HG03064 (cell line): ENCODE data around the gene ZNF835.

Experiments
- ATAC-seq: cut with Tn5 transposase; IDR thresholded peaks from one replicate; pipeline ENCODE4 v1.9.1; 2021; ENCODE audit warnings: low read depth; ENCODE audit not compliant: unreplicated experiment

Gene ZNF835

DNA sequence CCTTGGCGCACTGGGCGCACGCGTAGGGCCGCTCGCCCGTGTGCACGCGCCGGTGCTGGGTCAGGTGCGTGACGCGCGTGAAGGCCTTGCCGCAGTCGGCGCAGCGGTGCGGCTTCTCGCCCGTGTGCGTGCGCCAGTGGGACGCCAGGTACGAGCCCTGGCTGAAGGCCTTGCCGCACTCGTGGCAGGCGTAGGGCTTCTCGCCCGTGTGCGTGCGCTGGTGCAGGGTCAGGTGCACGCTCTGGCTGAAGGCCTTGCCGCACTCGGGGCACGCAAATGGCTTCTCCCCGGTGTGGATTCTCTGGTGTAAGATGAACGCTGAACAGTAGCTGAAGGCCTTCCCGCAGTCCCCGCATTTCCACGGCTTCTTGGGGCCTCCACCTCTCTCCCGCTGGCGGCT is 7.0 kb downstream of the ZNF835 start:
- no peak for ATAC-seq

DNA sequence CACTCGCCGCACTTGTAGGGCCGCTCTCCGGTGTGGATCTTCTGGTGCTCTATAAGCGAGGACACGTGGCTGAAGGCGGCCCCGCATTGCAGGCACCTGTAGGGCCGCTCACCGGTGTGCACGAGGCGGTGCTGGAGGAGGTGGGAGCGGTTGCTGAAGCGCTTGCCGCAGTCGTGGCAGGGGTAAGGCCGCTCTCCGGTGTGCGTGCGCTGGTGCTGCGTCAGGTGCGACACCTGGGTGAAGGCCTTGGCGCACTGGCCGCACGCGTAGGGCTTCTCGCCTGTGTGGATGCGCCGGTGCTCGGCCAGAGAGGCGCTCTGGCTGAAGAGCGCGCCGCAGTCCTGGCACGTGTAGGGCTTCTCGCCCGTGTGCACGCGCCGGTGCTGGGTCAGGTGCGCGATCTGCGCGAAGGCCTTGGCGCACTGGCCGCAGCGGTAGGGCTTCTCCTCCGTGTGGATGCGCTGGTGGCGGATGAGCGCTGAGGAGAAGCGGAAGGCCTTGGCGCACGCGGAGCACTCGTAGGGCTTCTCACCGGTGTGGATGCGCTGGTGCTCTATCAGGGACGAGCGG is 7.5 kb downstream of the ZNF835 start:
- ATAC-seq = no peak

DNA sequence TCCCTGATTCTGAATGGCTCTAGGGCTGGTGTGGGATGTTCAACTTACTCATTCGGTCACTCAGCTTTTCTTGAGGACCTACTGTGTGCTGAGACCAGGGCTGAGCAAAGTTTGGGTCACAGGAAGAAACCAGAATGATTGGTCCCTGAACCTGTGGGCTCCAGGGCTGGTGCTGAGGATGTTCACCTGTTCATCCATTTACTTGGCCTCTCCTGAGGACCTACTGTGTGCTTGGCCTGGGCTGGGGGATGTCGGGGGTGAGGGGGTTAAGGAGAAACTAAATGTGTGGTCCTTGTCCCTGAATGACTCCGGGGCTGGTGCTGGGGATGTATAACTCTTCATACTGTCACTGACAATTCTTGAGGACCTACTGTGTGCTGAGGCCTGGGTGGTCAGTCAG is 10.3 kb downstream of the ZNF835 start:
- ATAC-seq = no peak

DNA sequence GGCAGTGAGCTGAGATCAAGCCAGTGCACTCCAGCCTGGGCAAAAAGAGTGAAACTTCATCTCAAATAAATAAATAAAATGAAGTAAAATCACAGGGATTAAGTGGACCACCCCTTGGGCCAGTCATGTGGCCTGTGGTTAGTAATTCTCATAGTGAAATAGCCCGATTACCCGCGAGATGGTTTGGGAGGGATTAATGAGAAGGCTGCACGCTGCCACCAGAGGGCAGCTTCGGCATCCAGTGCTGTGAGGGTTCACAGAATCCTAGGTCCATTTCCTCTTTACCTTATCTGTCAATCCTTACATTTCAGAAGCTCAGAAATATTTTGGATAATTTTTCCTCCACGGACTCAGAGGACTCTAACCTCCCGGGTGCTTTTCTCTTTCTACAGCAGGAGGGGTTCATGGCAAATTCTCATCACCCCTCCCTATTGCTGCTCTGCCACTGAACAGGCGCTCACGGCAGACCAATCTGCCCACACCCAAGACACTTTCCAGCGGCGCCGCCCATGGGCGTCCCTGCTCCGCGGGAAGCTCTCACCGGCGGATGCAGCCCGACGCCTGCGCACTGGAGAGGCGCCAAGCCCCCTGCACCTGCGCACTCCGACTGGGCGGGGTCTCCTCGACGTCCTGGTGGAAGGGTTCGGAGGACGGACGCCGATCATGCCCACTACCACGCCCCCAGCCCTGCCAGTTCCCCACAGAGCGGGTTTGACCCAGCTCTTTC is 11.0 kb downstream of the ZNF835 start:
- ATAC-seq = no peak

- no peak for ATAC-seq
Measured at GRCh38 chr19:56654151-56654550, 17.4 kb downstream of the ZNF835 start.

GRCh38 chr19:56643460-56643955 is 28.0 kb downstream of the ZNF835 start:
- ATAC-seq = no peak

GRCh38 chr19:56642711-56643459 is 28.7 kb downstream of the ZNF835 start, which contains the start of gene SMIM17:
Gene SMIM17, plus strand, starts transcription at chr19:56643159. Its CDS starts 2,509 bp downstream, at chr19:56645668.
- ATAC-seq = no peak

- ATAC-seq = no peak
Measured at GRCh38 chr19:56639217-56639616, 32.3 kb downstream of the ZNF835 start.

DNA sequence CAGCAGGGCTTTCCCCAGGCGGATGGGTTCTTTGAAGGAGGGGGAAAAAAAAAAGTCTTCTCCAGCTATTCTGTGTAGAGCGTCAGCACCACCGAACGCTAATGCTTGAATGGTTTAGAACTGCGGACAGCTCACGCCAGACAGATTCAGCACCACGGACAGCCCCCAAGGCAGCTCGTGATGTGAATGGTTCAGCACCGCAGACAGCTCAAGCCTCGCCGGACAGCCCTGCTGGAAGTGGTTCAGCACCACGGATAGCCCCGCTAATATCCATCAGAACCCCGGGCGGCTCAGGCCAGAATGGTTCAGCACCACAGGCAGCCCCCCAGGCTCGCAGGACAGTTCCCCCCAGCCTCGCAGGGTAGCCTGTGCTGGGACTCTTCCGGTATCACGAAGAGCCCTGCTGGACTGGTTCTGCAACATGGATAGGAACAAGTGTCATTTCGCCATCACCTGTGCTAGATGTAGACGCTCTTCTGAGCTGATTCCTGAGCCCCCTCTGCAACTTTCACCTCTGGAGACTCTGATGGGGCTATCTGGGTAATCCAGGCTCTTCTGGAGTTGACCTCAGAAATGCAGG is 33.5 kb downstream of the ZNF835 start:
- no peak for ATAC-seq

DNA sequence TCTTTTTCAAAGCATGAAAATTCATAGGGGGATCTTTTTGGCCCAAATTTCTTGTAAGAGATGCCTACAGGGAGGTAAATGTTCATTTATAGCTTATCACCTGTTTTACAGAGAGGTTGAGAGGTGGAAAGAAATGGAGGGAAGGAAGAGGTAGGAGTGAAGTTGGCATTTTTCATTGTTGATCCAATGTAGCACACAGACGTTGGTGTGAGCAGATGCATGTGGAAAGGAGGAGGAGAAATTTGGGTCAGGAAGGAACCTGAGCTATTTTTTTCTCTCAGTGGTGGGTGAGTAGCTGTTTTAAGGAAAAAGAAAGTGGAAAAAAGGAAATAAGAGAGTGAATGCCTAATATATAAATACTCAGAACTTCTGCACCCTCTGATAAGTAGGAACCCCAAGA is 38.5 kb downstream of the ZNF835 start:
- ATAC-seq = no peak

DNA sequence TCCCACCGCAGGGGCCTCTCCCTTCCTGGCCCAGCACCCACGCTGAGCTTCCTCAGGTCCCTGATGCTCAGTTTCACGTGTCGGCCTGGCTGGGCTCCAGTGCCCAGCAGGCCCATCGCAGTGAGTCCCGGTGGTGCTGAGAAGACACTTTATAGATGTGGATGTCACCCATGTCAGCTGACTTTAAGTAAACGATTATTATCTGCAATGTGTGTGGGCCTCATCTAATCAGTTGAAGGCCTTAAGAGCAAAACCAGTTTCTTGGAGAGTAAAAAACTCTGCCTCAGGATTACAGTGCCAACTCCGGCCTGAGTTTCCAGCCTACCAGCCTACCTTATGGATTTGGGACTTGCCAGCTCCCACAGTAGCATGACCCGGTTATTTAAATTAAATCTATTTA is 45.8 kb downstream of the ZNF835 start:
- no peak for ATAC-seq

- no peak for ATAC-seq
Measured at GRCh38 chr19:56623006-56623405, 48.6 kb downstream of the ZNF835 start.

DNA sequence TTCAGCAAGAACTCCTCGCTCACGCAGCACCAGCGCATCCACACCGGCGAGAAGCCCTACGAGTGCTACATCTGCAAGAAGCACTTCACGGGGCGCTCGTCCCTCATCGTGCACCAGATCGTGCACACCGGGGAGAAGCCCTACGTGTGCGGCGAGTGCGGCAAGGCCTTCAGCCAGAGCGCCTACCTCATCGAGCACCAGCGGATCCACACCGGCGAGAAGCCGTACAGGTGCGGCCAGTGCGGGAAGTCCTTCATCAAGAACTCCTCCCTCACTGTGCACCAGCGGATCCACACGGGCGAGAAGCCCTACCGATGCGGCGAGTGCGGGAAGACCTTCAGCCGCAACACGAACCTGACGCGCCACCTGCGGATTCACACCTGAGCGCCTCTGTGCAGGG is 49.2 kb downstream of the ZNF835 start:
- no peak for ATAC-seq

- no peak for ATAC-seq
Measured at GRCh38 chr19:56619121-56619520, 52.4 kb downstream of the ZNF835 start.

DNA sequence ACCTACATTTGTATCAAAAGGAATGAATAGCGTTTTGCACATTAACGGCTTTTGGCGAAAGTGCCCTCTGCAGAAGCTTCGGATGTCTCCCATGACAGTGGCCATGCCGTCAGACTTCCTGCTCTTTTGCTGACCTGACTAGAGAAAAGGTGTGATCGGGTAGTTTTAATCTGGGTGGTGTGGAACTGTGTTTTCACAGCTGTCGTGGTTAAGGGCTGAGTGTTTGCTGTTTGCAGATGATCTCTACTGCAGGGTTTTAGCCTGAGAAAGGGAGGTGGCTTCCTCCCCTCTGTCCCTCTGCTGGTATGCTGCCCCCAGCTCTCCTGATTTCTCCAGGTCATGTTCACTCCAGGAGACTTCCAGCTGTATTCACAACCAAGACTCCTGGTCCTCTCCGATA is 54.0 kb downstream of the ZNF835 start:
- ATAC-seq = no peak

GRCh38 chr19:56613639-56614038 is 57.9 kb downstream of the ZNF835 start:
- ATAC-seq = no peak

DNA sequence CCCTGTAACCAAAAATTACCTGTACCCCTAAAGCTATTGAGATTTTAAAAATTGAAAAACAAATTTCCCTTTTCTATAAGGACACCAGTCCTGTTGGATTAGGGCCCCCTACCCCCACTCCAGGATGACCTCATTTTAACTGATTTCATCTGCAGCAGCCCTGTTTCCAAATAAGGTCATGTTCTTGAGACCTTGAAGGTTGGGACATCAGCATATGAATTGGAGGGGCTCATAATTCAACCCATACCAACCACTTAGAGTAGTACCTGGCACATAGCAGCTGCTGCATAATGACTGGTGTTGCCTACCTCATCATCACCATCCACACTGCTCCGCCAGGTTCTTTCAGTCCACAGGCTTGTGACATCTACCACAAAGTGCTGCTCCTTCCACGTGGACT is 58.8 kb downstream of the ZNF835 start:
- no peak for ATAC-seq
